ENCODE results near the gene DMRTC2.
"Not testable (repeated sequence)": the region's sequence is repeated elsewhere in the genome, so short reads cannot be mapped to it uniquely, and the experiment has no call there.

DMRTC2 gene

GRCh38 chr19:41871573-41872383, 26.9 kb downstream of the DMRTC2 start:
- Mint-ChIP-seq H3K9me3 (no peaks in the 10 kb centered on the region), H3K27ac (peak overlapping the region; percentile 97), H3K27me3 (no peaks in the 10 kb centered on the region), H3K4me3 (peak overlapping the region; percentile 71), H3K36me3 (ENCODE audit: low read depth) (peaks cover 47% of the 10 kb centered on the region), H3K4me1 (ENCODE audit: low read depth) (peaks cover 91% of the 10 kb centered on the region)

GRCh38 chr19:41872384-41872774, 27.5 kb downstream of the DMRTC2 start:
- H3K27ac Mint-ChIP-seq = peak overlapping the region; percentile 81
- H3K9me3 Mint-ChIP-seq = no peaks in the 10 kb centered on the region
- peak overlapping the region; percentile 30 for H3K4me3 Mint-ChIP-seq
- H3K4me1 Mint-ChIP-seq (ENCODE audit: low read depth) = peaks cover 92% of the 10 kb centered on the region
- H3K27me3 Mint-ChIP-seq = no peaks in the 10 kb centered on the region
- H3K36me3 Mint-ChIP-seq (ENCODE audit: low read depth) = peaks cover 45% of the 10 kb centered on the region

DNA sequence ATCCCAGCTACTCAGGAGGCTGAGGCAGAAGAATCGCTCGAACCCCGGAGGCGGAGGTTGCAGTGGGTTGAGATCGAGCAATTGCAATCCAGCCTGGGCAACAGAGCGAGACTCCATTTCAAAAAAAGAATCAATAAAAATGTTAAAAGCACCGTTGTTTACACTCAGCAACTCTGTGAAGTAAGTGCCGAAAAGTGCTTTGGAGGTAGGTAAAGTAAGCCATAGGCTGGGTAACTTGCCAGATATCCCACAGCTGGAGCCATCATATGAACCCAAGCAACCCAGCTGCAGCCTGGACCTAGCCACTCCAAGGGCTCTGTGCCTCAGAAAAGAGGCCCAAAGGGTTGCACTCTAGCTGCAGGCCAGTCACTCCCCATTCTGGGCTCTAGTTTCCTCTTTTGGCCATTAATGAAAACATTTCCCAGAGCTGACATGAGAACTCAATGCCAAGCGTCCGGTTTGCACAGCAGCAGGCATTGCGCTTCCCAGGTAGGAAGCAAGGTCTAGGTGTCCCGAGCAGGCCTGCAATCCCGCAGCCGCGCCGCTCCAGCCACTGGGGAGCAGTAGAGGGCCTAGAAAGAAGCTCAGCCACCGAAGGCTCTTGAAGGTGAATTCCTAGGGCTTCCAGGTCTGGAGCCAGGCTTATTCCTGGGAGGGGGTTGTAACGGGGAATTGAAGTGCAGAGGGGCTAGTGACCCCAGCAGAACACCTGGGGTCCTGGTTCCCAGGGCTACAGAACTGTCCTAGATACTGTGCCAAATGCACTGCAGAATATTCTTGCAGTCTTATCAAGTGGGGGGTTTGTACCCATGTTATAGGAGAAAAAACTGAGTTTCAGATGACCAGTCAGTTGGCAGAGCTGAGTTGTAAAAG, 28.2 kb downstream of the DMRTC2 start:
- Mint-ChIP-seq H3K27me3 (no peaks in the 10 kb centered on the region), H3K27ac (peak overlapping the region; percentile 81), H3K4me3 (no peak overlapping the region), H3K9me3 (no peaks in the 10 kb centered on the region), H3K36me3 (ENCODE audit: low read depth) (peaks cover 40% of the 10 kb centered on the region), H3K4me1 (ENCODE audit: low read depth) (peaks cover 92% of the 10 kb centered on the region)

DNA sequence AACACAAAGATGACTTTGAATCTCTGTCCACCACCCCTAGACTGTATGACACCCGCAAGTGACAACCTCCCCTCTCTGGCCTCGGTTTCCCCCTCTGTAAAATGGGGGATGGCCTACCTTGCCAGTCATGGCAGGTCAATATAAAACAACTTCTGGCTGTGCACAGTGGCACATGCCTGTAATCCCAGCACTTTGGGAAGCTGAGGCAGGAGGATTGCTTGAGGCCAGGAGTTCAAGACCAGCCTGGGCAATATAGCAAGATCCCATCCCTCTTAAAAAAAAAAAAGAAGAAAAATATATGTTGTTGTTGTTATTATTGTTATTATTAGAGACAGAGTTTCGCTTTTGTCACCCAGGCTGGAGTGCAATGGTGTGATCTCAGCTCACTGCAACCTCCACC, 31.1 kb downstream of the DMRTC2 start:
- not testable (repeated sequence) for H3K27me3 Mint-ChIP-seq, H3K9me3 Mint-ChIP-seq
- Mint-ChIP-seq H3K27ac (peak overlapping the region; percentile 79), H3K36me3 (ENCODE audit: low read depth) (peaks cover 13% of the 10 kb centered on the region), H3K4me1 (ENCODE audit: low read depth) (peaks cover 86% of the 10 kb centered on the region), H3K4me3 (peak overlapping the region; percentile 27)

- Mint-ChIP-seq H3K27me3 (no peaks in the 10 kb centered on the region), H3K4me1 (ENCODE audit: low read depth) (peaks cover 81% of the 10 kb centered on the region), H3K9me3 (no peaks in the 10 kb centered on the region), H3K27ac (peak within 1 kb of the TSS; percentile 87), H3K36me3 (ENCODE audit: low read depth) (peaks cover 4% of the 10 kb centered on the region), H3K4me3 (peak within 1 kb of the TSS; percentile 79)
Measured at GRCh38 chr19:41876847-41877832, 32.3 kb downstream of the DMRTC2 start, which contains the start of gene CD79A. CD79A (plus strand) TSS chr19:41877279; CDS start chr19:41877305, 26 bp downstream.

DNA sequence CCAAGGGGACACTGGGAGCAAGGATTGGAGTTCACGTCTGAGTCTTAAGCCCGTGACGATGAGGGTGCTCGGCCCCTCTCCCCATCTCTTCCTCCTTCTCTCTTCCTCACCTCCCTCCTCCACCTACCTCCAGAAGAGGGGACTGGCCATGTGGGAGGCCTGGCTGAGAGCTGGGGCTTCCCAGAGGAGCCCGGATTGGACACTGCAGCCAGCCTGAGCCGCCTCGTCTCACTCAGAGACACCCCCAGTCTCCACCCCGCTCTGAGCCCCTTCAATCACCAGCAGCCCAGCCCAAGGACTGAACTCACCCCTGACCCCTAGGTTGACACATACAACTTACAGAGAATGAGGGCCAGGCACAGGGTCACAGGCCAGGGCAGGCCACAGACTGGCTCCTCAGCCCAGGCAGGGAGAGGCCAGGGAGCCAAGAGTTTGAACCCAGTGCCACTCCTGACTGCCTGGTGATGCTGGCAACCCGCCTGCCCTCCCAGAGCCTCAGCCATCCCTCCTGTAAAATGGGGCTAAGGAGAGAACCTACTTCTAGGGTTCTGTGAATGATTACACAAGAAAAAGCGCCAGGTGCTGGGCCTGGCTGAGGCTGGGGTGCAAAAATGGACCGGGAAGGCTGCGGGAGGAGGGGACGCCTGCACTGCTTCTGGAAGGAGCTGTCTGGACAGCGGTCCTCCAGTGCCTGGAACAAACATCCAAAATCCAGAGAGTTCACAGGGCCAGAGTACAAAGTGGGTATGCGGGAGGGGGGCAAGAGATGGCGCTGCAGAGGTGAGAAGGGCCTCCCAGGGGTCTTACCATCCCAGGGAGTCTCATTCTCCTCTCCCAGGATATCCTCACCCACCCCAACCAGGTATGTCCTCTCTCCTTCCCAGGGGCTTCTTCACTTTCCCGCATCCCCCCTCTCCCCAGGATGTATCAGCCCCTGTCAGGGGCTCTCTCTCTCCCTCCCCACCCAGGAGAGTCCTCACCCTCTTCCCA, 33.4 kb downstream of the DMRTC2 start:
- H3K36me3 Mint-ChIP-seq (ENCODE audit: low read depth) = no peaks in the 10 kb centered on the region

DNA sequence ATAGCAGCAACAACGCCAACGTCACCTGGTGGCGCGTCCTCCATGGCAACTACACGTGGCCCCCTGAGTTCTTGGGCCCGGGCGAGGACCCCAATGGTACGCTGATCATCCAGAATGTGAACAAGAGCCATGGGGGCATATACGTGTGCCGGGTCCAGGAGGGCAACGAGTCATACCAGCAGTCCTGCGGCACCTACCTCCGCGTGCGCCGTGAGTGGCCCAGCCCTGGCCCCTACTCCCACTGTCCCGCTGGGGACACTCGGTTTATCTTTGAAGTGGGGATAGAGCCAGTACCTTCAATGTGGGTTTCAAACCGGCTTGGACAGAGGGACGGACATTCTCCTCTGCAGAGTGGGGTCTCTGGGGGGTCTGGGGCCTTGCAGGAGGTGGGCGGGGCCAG, 34.2 kb downstream of the DMRTC2 start:
- no peak overlapping the region for H3K4me3 Mint-ChIP-seq
- no peaks in the 10 kb centered on the region for H3K9me3 Mint-ChIP-seq
- H3K4me1 Mint-ChIP-seq (ENCODE audit: low read depth) = peaks cover 69% of the 10 kb centered on the region
- peaks cover 7% of the 10 kb centered on the region for H3K36me3 Mint-ChIP-seq (ENCODE audit: low read depth)
- no peaks in the 10 kb centered on the region for H3K27me3 Mint-ChIP-seq
- H3K27ac Mint-ChIP-seq = peak overlapping the region; percentile 49

More for the DNA sequence above, 33.4 kb downstream of the DMRTC2 start:
- Mint-ChIP-seq H3K4me3 (peak overlapping the region; percentile 79), H3K27me3 (no peaks in the 10 kb centered on the region), H3K4me1 (ENCODE audit: low read depth) (peaks cover 75% of the 10 kb centered on the region), H3K9me3 (no peaks in the 10 kb centered on the region), H3K27ac (peak overlapping the region; percentile 87)

- Mint-ChIP-seq H3K4me1 (ENCODE audit: low read depth) (peaks cover 64% of the 10 kb centered on the region), H3K27me3 (no peaks in the 10 kb centered on the region), H3K4me3 (peak overlapping the region; percentile 20), H3K27ac (peak overlapping the region; percentile 9), H3K9me3 (no peaks in the 10 kb centered on the region), H3K36me3 (ENCODE audit: low read depth) (peaks cover 8% of the 10 kb centered on the region)
Measured at GRCh38 chr19:41879670-41880328, 35.0 kb downstream of the DMRTC2 start.

GRCh38 chr19:41880329-41880708, 35.5 kb downstream of the DMRTC2 start:
- Mint-ChIP-seq H3K4me1 (ENCODE audit: low read depth) (peaks cover 66% of the 10 kb centered on the region), H3K9me3 (no peaks in the 10 kb centered on the region)

GRCh38 chr19:41882568-41883462, 38.0 kb downstream of the DMRTC2 start, which contains the start of gene ARHGEF1:
ARHGEF1 (plus strand) TSS chr19:41883184; CDS start chr19:41888083, 4,899 bp downstream.
- peaks cover 18% of the 10 kb centered on the region for H3K36me3 Mint-ChIP-seq (ENCODE audit: low read depth)

More at GRCh38 chr19:41880329-41880708, 35.5 kb downstream of the DMRTC2 start:
- no peak overlapping the region for H3K4me3 Mint-ChIP-seq
- H3K27ac Mint-ChIP-seq = peak overlapping the region; percentile 9
- no peaks in the 10 kb centered on the region for H3K27me3 Mint-ChIP-seq
- H3K36me3 Mint-ChIP-seq (ENCODE audit: low read depth) = peaks cover 8% of the 10 kb centered on the region

DNA sequence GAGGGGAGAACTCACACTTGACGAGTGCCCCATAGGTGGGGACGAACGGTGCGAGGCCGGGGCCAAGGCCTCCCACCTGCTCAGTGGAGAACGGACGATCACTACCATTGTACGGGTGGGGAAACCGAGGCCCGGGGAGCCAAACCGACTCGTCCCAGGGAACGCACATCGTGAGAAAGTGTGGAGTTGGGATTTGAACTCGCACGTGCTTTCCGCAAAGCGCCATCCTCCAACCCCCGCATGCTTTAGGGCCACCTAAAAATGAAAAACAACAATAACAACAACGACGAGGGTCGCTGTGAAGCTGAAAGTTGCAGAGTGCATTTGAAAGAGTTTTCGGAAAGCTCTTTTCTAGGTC, 38.6 kb downstream of the DMRTC2 start:
- Mint-ChIP-seq H3K36me3 (ENCODE audit: low read depth) (peaks cover 22% of the 10 kb centered on the region), H3K27ac (peak overlapping the region; percentile 93), H3K9me3 (no peaks in the 10 kb centered on the region), H3K27me3 (no peaks in the 10 kb centered on the region), H3K4me1 (ENCODE audit: low read depth) (peaks cover 63% of the 10 kb centered on the region), H3K4me3 (peak overlapping the region; percentile 88)

More at GRCh38 chr19:41882568-41883462, 38.0 kb downstream of the DMRTC2 start, which contains the start of gene ARHGEF1:
- peaks cover 63% of the 10 kb centered on the region for H3K4me1 Mint-ChIP-seq (ENCODE audit: low read depth)
- peak within 1 kb of the TSS; percentile 97 for H3K27ac Mint-ChIP-seq
- no peaks in the 10 kb centered on the region for H3K27me3 Mint-ChIP-seq
- H3K9me3 Mint-ChIP-seq = no peaks in the 10 kb centered on the region
- H3K4me3 Mint-ChIP-seq = peak within 1 kb of the TSS; percentile 93
